Ectodermal cell (in vitro differentiated cells): ENCODE measurements around the gene PIEZO1.

Source experiments
- H3K27ac ChIP-seq: 2 replicates; pipeline ENCODE4 v1.7.0; 2013; ENCODE audit warnings: mild to moderate bottlenecking, low read depth, low read length; ENCODE audit not compliant: insufficient read depth, poor library complexity, severe bottlenecking
- H3K27me3 ChIP-seq: 2 replicates; pipeline ENCODE4 v1.7.0; 2013; ENCODE audit warnings: mild to moderate bottlenecking, low read length; ENCODE audit not compliant: insufficient read depth, control insufficient read depth, poor library complexity, severe bottlenecking
- H3K36me3 ChIP-seq: one replicate; pipeline ENCODE4 v1.7.0; 2013; ENCODE audit warnings: low read length; ENCODE audit not compliant: control insufficient read depth, insufficient read depth
- H3K4me1 ChIP-seq: one replicate; pipeline ENCODE4 v1.7.0; 2013; ENCODE audit warnings: low read length; ENCODE audit not compliant: control insufficient read depth, insufficient read depth
- H3K4me3 ChIP-seq: 2 replicates; pipeline ENCODE4 v1.7.0; 2013; ENCODE audit warnings: low read depth, low read length, control low read depth; ENCODE audit not compliant: insufficient read depth
- H3K9me3 ChIP-seq: 2 replicates; pipeline ENCODE4 v1.7.0; 2013; ENCODE audit warnings: mild to moderate bottlenecking, low read length, moderate library complexity; ENCODE audit not compliant: control insufficient read depth
- WGBS, 2 experiments: methylation state at CpG; one replicate each; pipeline ENCODE4 v1.1.7; 2013; ENCODE audit warnings: missing lambda C conversion rate in 2 of 2; 5-methylcytosine and 5-hydroxymethylcytosine counted together

PIEZO1 gene

DNA sequence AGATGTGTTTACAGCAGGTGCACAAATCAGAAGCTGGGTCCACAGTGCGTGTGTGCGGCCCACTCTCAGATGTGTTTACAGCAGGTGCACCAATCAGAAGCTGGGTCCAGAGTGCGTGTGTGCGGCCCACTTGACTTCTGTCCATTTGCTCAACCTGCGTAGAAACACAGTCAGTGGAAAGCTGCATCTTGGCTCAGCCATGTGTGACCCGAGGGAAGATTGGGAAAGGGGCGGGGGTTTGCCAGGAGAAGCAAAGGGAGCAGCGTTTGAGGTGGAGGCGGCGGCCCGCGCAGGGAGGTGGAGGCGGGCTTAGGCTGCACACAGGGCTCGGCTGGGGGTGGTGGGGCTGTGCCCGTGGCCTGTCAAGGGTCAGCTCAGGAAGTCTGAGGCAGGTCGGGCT is 74.5 kb downstream of the PIEZO1 start:
- Histone ChIP-seq H3K27me3 (no peaks in the 10 kb centered on the region), H3K4me3 (no peak overlapping the region), H3K9me3 (no peaks in the 10 kb centered on the region), H3K4me1 (peaks cover 7% of the 10 kb centered on the region), H3K36me3 (peaks cover 1% of the 10 kb centered on the region), H3K27ac (no peak overlapping the region)
- 83 to 84% methylated on average over 16 of the region's 16 CpGs for WGBS, 2 experiments

DNA sequence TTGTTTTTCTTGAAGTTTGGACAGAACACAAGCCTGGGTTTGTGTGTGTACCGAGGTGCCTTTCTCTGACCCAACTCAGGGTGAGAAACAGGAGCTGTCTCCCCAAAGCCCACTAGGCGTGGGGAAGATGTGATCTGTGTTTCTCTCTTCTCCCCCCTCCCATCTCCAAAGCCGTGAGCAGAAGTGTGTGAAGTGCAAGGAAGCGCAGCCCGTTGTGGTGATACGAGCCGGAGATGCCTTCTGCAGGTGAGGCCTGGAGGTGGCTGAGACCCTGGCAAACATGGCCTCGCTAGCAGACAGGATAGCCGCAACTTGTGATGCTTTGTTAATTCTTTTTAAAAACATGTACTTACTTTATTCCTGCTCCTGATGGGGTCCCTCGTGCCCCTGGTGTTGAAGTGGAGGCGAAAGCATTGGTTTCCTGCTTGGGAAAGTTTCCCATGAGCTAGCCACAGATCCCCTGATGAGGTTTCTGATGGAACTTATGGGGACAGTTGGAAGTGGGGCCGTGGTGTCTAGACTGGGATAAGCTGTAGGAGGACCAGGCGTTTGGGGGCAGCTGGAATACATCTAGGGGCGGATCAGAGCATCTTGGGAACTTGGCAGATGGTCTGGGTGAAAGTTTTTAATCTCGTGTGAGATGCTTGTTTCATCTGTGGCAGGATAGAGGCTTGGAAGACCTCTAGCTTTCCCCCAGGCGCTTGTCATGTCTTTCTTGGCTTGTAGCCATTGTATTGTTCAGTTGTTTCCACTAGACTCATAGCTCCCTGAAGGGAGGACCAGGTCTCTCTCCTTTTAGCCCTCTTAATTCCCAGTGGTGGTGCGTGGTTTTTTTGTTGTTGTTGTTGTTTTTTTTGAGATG is 77.8 kb downstream of the PIEZO1 start:
- Histone ChIP-seq H3K4me1 (peaks cover 7% of the 10 kb centered on the region), H3K27ac (no peak overlapping the region), H3K27me3 (no peaks in the 10 kb centered on the region), H3K9me3 (no peaks in the 10 kb centered on the region), H3K4me3 (peak overlapping the region; percentile 98), H3K36me3 (no peaks in the 10 kb centered on the region)
- 58 to 60% methylated on average over 17 of the region's 17 CpGs for WGBS, 2 experiments

DNA sequence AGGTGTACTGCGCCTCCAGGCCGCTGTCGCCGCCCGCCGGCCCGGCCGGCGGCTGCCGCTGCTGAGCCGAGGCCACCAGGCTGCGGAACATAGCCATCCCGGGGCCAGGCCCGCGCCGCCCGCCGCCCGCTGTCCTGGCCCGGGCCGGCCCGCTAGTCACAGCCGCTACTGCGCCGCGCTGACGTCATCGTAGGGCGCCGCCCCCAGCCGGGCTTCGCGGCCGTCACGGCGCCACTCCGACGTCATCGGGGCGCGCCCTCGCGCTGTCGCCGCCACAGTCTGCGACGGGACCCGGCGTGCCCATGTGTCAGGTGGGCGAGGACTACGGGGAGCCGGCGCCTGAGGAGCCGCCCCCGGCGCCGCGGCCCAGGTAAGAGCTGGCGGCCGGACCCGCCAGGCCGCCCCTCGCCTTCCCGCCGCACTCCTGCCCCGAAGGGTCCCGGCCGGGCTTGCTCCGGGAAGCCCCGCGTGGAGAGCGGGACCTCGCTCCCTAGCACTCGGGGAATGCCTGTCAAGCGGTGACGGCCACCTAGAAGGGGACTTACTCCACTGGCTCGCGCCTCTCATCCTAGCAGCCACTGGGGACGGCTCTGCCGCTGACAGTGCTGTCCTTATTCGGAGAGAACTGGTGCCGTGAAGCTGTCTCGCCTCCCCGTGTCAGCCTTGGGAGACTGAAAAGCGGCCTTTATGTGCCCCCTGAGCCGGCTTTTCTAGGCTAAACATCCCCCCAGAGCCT is 78.6 kb downstream of the PIEZO1 start, which contains the start of the genes CTU2 and RNF166:
TSS of gene CTU2 (plus strand) at position 275 of the 736 bp plus-strand sequence. CDS start at position 303, 28 bp downstream.
TSS of gene RNF166 (minus strand) at position 180 of the 736 bp plus-strand sequence. CDS start at position 97, 83 bp downstream.
- Histone ChIP-seq H3K27me3 (no peaks in the 10 kb centered on the region), H3K4me3 (peak within 1 kb of the TSS; percentile 98), H3K36me3 (no peaks in the 10 kb centered on the region), H3K4me1 (peaks cover 7% of the 10 kb centered on the region), H3K27ac (no peak within 1 kb of the TSS), H3K9me3 (no peaks in the 10 kb centered on the region)
- WGBS, 2 experiments = 1% methylated on average over 86 of the region's 86 CpGs

DNA sequence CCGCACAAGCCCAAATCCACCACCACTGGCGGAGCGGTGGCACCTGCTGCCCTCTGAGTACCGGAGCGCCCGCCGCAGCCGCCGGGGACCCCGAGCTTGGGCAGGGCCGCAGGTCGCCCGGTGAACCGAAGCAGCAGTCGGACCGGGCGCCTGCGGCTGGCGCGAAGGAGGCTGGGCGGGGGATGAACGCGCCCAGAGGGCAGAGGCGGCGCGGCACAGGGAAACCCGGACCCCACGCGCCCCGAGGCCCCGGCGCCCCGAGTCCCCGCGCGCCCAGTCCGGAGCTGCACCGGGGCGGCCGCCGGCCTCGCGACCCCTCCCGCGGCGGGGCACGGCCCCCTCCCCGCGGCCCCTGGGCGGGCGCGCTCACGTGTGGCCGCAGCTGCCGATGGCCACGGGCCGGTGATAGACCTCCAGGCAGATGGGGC is 79.2 kb downstream of the PIEZO1 start:
- Histone ChIP-seq H3K36me3 (no peaks in the 10 kb centered on the region), H3K27me3 (no peaks in the 10 kb centered on the region), H3K4me3 (peak overlapping the region; percentile 98), H3K9me3 (no peaks in the 10 kb centered on the region), H3K27ac (no peak overlapping the region), H3K4me1 (peaks cover 7% of the 10 kb centered on the region)
- 1% methylated on average over 57 of the region's 57 CpGs for WGBS, 2 experiments

DNA sequence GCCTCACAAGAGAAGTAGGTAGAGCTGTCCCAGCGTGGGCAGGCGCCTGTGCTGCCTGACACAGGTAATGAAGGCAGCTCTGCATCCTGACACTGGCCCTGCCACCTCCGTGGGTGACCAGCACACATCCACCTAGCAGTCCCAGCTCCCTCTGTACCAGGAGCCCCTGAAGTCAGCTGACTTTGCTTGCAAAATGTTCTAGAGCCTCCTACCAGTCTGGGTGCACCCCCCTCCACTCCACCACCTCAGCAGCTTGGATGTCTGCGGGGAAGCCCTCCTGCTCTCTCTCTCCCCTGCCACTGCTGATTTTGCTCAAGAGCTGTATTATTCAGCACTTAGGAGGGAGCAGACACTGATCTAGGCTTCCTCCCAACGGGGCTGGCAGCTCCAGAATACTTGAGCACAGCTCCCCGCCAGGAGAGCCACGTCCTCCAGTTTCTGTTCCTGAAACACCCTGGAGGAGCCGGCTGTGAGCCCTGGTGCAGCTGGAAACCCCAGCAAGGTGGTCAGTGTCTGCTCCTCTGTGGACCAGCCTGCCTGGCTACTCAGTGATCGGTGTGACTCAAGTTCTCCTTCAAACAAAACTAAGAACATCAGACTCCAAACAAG is 79.8 kb downstream of the PIEZO1 start:
- Histone ChIP-seq H3K4me1 (peaks cover 7% of the 10 kb centered on the region), H3K27ac (no peak overlapping the region), H3K27me3 (no peaks in the 10 kb centered on the region), H3K9me3 (no peaks in the 10 kb centered on the region), H3K4me3 (peak overlapping the region; percentile 98), H3K36me3 (no peaks in the 10 kb centered on the region)
- 57 to 62% methylated on average over 9 of the region's 9 CpGs for WGBS, 2 experiments

DNA sequence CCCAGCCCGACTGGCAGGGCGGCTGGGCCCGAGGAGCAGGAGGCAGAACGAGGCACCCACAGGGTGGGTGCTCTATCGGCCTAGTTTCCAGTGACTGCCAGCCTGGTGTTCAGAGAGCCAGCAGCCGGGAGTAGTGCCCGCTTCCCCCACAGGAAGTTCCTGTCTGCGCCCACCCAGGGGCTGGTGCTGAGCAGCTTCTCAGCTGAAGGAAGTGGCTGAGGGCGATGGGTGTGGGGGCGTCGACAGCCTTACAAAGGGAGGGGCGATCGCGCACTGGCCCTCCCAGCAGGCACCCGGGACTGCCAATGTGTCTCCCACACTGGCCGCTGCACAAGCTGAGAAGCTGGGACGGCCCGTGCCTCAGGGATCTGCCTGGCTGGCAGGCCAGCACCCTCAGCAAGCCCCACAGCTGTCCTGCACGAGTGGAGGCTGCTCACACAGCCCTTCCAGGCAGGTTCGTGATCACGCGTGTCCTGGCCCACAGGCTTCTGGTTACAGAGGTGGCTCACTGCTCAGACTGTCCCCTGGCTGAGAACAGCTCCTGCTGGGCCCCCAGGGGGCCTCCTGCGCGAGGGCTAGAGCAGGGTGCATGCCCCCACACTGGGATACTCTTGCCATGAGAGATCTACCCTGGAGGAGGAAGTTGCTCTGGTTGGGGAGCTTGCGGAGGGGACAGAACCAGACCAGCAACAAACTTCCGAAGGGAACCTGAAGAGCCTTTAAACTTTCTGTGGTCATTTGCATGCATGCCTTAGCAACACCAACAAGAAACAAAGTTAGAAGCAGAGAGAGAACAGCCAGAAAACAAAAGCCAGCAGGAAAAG is 81.3 kb downstream of the PIEZO1 start:
- H3K27ac ChIP-seq = no peak overlapping the region
- WGBS, 2 experiments = 90 to 91% methylated on average over 26 of the region's 26 CpGs
- peaks cover 7% of the 10 kb centered on the region for H3K4me1 ChIP-seq
- H3K27me3 ChIP-seq = no peaks in the 10 kb centered on the region
- H3K36me3 ChIP-seq = no peaks in the 10 kb centered on the region
- no peaks in the 10 kb centered on the region for H3K9me3 ChIP-seq
- no peak overlapping the region for H3K4me3 ChIP-seq

DNA sequence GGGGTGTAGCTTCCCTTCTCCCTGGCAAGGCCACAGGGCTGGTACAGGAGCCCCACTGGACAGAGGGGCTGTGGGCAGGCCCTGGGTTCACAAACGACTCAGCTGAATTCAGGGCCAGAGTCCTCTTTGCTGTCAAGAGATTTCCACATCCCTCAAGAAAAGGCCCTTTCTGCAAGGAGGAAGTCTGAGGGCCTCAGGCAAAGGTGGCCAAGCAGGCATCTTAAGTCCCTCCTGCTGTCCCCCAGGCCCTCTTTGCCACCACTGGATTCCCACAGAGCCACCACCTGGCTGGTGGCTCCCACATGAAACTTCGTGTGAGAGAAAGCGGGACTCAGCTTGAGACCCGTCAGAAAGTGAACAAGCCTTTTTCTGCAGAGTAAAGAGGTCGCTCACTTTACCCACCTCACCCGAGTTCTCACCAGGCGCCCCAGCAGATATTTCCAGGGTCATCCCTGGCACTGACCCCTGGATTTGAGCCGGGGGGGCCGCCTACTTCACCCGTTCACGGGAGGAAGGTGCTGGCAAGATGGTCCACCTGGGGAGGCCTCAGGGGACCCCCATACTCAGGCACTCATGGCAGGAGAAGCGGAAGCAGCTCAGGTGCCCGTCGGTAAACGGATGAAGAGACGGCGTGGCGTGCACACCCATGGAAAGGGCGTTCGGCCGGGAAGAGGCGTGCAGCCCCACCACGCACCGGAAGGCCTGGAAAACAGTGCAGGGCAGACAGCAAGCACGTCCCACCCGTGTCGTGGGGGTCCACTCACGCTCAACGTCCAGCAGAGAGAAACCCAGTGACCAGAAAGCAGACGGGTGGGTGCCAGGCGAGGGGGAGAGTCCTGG is 82.4 kb downstream of the PIEZO1 start:
- Histone ChIP-seq H3K36me3 (peaks cover 5% of the 10 kb centered on the region), H3K4me1 (peaks cover 7% of the 10 kb centered on the region), H3K27me3 (no peaks in the 10 kb centered on the region), H3K4me3 (no peak overlapping the region), H3K27ac (no peak overlapping the region), H3K9me3 (no peaks in the 10 kb centered on the region)
- WGBS, 2 experiments = 94 to 96% methylated on average over 31 of the region's 31 CpGs

DNA sequence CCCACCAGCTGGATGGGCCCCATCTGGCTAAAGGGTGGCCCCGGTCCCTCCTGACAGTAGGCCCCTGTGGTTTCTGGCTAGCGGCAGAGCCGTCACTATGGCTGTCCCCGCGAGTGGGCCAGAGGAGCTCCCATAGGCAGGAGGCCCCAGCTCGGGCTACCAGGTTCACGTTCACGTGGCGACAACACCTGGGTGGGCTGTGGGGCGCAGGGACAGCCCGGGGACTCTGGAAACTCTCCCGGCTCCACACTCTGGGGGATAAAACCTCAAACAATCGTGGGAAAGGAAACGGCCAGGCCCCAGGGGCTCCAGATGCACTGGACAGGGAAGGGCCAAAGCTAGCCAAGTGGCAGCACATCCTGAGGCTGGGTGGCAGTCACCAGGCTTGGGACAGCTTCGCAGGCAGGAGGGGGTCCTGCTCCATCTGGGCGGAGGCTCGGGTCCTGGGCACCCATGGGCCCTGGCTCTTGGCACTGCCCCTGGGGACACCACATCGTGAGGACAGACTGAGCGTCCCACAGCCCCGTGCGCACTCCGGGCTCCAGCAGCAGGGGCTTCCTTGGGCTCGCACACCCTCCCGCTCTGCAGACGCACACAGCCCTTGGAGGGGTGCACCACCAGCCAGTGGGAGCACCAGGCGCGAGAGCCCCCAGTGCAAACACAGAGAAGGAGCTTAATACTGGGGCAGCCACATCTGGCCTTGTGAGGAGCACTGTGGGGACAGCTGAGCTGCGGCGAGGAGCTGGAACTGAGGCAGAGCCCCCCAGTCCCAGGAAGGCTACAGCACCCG is 83.2 kb downstream of the PIEZO1 start:
- Histone ChIP-seq H3K36me3 (peaks cover 5% of the 10 kb centered on the region), H3K27ac (no peak overlapping the region), H3K9me3 (no peaks in the 10 kb centered on the region), H3K27me3 (no peaks in the 10 kb centered on the region), H3K4me1 (no peaks in the 10 kb centered on the region), H3K4me3 (no peak overlapping the region)
- WGBS, 2 experiments = 93% methylated on average over 30 of the region's 30 CpGs
